Urinary bladder (tissue), 4 donors: ENCODE measurements around the gene INPP4B. TPM values are rescaled to one million over a fixed set of nuclear protein-coding genes. Genes with fewer than 3 reads are reported as not detected.
"Not testable (repeated sequence)": the region's sequence is repeated elsewhere in the genome, so short reads cannot be mapped to it uniquely, and the experiment has no call there.

Source experiments
- DNase-seq: peaks from one replicate; pipeline ENCODE4 v3.0.0-alpha.2; 2015; ENCODE audit errors: extremely low spot score
- H3K27ac ChIP-seq: one replicate; pipeline ENCODE4 v1.5.1; 2013; ENCODE audit warnings: low read depth, mild to moderate bottlenecking, moderate library complexity
- H3K36me3 ChIP-seq: one replicate; pipeline ENCODE4 v1.6.1; 2013; ENCODE audit warnings: mild to moderate bottlenecking, moderate library complexity; ENCODE audit not compliant: insufficient read depth
- H3K4me1 ChIP-seq: one replicate; pipeline ENCODE4 v1.6.1; 2013; ENCODE audit warnings: mild to moderate bottlenecking, moderate library complexity; ENCODE audit not compliant: insufficient read depth
- H3K4me3 ChIP-seq: one replicate; pipeline ENCODE4 v1.5.1; 2013; ENCODE audit warnings: low read depth, low read length
- WGBS: extraction: QIAGEN DNeasy Blood & Tissue Kit; methylation state at CpG from one replicate; pipeline ENCODE4 v1.1.7; 2013; 5-methylcytosine and 5-hydroxymethylcytosine counted together
- polyA plus RNA-seq: library from polyadenylated mRNA; stranded (reverse); fragments of 200-250 nt; gene quantifications from one replicate; pipeline ENCODE4 v1.2.3, GENCODE V29; 2013
- total RNA-seq: library from RNA; depleted of rRNA; stranded (reverse); fragments of >200 nt; gene quantifications from one replicate; pipeline ENCODE4 v1.2.3, GENCODE V29; 2014
- donor health status: healthy with polysubstance abuse.
- donor health status: healthy.

Gene INPP4B
- total and polyA plus RNA-seq, 2 donors: 4.7 to 53.9 TPM

DNA sequence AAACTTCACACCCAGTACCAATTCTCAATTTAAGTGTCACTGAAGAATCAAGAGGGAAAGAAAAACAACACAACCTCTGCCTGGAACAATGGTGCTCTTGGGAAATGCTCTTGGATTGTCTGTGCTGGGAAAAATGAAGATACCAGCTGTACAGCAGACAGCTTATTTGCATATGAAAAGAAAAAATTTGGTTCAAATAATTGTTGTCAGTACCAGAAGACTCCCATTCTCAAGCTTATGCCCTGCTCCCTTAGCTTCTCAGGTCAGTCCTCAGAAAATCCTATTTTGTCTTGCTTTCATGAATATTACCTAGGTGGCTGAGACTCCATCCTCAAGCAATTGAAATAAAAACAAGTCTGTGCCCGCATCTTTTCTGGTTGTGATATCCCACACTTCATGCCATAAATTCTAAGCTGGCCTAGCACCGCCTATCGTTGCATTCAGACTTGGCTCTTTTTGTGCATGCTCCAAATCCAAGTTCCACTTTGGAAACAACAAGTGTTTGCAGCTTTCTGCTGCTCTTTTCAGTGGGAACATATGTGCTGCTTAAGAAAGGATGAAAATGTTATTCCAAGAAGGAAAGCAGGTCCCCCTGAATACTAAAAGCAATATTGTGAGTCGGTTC, 431.6 kb downstream of the INPP4B start:
- H3K36me3 ChIP-seq: no peaks in the 10 kb centered on the region
- no peak overlapping the region for H3K27ac ChIP-seq
- no peak overlapping the region for H3K4me3 ChIP-seq
- WGBS: 77% methylated on average over 4 of the region's 4 CpGs
- no peak for DNase-seq
- H3K4me1 ChIP-seq: no peaks in the 10 kb centered on the region

DNA sequence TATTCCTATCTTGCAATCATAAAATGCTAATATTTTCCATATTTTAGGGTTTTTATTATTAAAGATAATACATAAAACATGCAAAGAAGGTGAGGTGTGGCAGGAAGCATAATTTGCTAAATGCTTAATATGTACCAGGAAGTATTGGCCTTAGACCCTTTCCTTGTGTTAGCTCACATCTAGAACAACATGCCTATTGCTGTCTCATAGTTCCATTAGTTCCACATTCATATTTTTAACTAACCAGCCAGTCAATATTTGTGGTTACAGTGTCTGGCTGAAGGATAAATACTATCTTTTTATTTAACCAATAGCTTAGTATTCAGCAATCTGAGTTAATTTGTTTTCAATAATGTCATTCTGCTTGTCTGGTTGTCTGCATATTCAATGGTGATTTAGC, 432.6 kb downstream of the INPP4B start:
- no peak overlapping the region for H3K4me3 ChIP-seq
- H3K4me1 ChIP-seq: no peaks in the 10 kb centered on the region
- no peak for DNase-seq
- H3K27ac ChIP-seq: no peak overlapping the region
- H3K36me3 ChIP-seq: no peaks in the 10 kb centered on the region

DNA sequence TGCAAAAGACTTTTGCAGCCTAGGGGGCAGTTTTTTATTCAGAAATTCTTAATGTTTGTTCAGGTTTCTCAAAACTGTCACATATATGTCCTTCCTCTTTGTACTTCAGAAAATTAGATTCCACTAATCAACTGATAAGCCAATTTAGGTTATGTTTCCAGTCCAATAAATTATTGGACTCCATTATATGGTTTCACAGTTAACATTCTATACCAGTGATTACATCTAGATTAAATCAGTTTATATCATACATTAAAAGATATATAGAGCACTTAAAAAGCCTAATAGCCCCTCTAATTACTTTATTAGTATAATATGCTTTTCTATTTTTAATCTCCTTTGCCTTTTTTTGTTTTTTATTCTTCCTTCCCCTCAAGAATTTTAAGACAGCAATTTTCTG, 434.1 kb downstream of the INPP4B start:
- no peaks in the 10 kb centered on the region for H3K36me3 ChIP-seq
- H3K4me3 ChIP-seq: no peak overlapping the region
- no peaks in the 10 kb centered on the region for H3K4me1 ChIP-seq
- DNase-seq: no peak
- no peak overlapping the region for H3K27ac ChIP-seq

DNA sequence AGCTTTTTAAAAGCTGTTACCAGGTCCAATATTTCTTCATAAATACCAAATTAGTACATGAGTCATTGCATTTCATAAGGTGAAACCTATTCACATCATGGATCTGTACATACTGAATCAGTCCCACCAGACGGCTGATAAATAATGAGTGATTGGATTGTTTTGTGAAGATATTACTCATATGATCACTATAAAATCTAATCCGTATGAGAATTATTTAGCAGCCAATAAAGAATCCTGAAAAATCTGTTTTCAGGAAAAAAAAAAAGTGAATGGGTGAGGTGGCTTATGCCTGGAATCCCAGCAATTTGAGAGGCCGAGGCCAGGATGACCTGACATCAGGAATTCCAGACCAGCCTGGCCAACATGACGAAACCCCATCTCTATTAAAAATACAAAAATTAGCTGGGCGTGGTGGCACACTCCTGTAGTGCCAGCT, 438.1 kb downstream of the INPP4B start:
- Histone ChIP-seq H3K4me1 (peaks cover under 1% of the 10 kb centered on the region), H3K4me3 (no peak overlapping the region), H3K36me3 (no peaks in the 10 kb centered on the region), H3K27ac (no peak overlapping the region)
- DNase-seq: no peak
- WGBS: 91% methylated on average over 5 of the region's 5 CpGs

DNA sequence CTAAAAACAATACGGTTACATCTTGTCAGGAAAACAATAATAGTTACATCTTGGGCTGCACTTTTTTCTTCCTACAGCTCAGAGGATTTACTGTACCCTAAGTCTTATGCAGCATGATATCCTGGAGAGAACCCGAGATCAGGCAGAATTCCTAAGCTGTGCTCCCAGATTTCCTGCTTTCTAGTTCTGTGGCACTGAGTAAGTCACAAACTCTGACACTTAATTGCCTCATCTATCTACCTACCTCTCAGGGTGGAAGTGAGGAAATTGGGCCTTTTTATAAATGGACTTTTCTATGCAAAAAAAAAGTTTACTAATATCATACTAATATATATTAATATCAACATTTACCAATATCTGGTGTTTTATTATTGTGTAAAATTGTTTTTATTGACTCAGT, 438.5 kb downstream of the INPP4B start:
- Histone ChIP-seq H3K4me3 (no peak overlapping the region), H3K27ac (no peak overlapping the region), H3K4me1 (peaks cover 2% of the 10 kb centered on the region), H3K36me3 (no peaks in the 10 kb centered on the region)
- 58% methylated on average over 2 of the region's 2 CpGs for WGBS
- DNase-seq: no peak

DNA sequence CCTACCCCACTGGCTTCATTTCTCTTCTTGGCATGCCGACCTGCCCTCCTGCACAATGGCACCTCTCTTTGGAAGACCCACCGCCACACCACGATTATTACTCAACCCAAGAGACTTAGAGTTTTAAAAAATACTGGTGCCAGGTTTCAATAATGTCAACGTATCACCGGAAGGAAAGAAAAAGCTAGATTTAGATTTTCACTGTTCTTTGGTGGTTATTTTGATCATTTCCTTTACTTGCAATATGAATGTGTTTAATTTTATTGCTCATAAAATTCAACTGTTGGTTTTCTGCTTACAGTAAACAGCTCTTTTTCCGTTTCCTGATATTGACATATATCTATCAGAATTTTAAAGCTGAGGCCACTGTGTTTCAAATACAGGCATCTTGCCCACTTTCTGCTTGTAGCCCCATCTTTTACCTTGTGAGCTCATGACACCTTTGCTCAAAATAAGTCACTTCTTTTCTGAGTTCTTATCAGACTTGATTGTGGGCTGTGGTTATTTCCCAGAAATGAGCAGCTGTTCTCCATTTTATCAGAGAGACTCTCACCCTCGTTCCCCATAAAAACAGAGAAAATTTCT, 439.1 kb downstream of the INPP4B start:
- Histone ChIP-seq H3K4me3 (no peak overlapping the region), H3K36me3 (no peaks in the 10 kb centered on the region), H3K27ac (no peak overlapping the region), H3K4me1 (peaks cover 2% of the 10 kb centered on the region)
- 66% methylated on average over 7 of the region's 7 CpGs for WGBS
- no peak for DNase-seq

DNA sequence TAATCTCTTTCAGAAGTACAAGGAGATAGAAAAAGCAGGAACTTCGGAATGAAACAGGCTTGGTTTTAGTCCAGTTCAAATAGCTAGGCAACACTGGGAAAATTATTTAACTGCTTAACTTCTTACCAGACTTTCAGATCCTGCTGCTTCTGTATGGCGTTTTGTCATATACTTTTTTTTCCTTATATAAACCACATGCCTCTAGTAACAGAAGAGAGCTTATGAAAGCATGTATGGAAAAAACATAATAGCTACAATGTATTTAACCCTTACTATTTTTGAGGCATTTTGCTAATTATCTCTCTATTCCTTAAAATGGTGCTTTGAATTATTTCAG, 439.6 kb downstream of the INPP4B start:
- DNase-seq: no peak
- Histone ChIP-seq H3K4me1 (peaks cover 2% of the 10 kb centered on the region), H3K36me3 (no peaks in the 10 kb centered on the region), H3K4me3 (no peak overlapping the region), H3K27ac (no peak overlapping the region)
- 34% methylated on average over 2 of the region's 2 CpGs for WGBS

DNA sequence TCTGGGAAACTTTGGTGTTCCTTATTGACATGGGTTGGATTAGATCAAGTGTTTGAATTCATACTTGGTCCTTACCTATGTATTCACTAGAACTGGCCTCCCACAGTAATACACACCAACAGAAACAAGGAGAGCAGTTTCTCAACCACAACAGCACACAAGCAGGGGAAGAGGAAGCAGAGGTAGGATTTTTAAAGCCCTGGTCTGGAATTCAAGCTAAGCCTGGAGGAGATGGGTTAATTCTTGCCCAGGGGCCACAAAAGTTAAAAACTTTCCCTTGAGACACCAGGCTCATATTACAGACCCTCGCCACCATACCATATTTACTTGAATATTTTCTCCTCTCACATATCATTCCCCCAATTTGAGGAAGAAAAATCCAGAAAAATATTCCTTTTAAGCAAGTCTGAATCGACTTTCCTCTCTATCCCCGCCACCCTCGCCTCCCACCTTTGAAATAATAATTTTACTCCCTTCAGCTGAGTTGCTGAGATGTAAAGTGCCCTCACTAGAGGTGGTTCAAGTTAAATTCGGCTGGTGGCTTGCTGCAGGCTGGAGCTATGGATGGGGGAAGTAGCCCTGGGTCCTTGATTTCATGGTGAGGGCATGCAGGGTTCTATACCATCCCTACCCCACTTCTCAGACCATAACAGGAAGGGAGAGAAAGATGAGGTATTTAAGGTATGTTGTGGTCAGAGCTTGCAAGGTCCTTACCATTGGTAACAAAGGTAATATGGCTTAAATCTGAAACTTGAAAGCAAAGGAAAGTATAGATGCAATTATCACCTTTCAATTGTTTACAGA, 440.2 kb downstream of the INPP4B start:
- Histone ChIP-seq H3K4me1 (peaks cover 2% of the 10 kb centered on the region), H3K4me3 (peak overlapping the region; percentile 65), H3K27ac (peak overlapping the region; percentile 68), H3K36me3 (no peaks in the 10 kb centered on the region)
- WGBS: 48% methylated on average over 5 of the region's 5 CpGs
- no peak for DNase-seq

DNA sequence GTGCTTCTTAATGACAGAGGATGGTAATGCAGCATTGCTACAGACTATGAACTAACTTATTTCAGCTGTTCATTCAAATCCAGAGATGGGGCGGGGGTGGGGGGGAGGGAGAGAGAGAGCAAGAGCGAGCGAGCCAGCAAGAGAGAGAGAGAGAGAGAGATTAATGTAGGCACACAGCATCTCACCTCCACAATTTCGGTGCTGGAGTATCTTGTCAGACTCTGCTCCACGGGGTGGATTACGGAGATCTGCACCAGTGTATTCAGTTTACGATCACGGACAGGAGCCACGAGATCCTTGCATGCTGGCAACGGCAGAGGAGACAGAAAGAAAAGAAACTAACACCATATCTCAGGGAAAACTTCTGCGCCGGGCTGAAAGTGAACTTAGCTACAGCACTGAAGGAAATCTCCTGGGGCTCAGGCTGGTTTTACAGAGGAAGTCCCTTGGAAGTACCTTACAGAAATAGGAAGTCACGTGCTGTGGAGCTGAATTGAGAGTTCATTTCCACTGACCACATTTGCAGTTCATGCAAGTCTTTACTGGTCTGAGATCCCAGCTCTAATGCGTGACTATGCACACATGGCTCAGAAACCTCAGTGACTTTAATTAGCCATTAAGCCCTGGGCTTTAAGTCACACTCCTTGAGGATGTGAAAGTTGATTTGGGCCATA, 440.9 kb downstream of the INPP4B start:
- H3K27ac ChIP-seq: peak overlapping the region; percentile 68
- peak; percentile 61 for DNase-seq
- 2% methylated on average over 14 of the region's 14 CpGs for WGBS
- peaks cover 2% of the 10 kb centered on the region for H3K4me1 ChIP-seq
- H3K36me3 ChIP-seq: no peaks in the 10 kb centered on the region
- peak overlapping the region; percentile 65 for H3K4me3 ChIP-seq

DNA sequence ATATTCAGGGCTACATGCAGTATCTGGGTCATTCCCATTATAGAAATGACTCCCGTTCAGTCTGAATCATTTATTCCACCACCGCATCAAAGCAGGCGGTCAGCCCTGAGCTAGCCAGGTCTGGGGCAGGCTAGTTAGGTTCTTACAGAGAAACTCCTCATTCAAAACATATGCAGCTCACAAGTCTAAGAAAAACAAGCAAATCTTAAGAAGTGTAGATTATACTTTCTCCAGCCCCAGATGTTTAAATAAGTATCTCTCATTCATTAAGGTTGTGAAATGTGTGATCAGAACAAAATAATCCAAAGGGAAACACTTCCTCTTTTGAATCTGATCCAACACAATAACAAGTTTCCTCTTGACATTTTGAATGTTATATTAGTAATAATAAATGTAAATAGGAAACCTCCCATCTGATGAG, 441.9 kb downstream of the INPP4B start:
- Histone ChIP-seq H3K4me3 (no peak overlapping the region), H3K36me3 (no peaks in the 10 kb centered on the region), H3K27ac (no peak overlapping the region), H3K4me1 (peaks cover 2% of the 10 kb centered on the region)
- no peak for DNase-seq
- 46% methylated on average over 3 of the region's 3 CpGs for WGBS

DNA sequence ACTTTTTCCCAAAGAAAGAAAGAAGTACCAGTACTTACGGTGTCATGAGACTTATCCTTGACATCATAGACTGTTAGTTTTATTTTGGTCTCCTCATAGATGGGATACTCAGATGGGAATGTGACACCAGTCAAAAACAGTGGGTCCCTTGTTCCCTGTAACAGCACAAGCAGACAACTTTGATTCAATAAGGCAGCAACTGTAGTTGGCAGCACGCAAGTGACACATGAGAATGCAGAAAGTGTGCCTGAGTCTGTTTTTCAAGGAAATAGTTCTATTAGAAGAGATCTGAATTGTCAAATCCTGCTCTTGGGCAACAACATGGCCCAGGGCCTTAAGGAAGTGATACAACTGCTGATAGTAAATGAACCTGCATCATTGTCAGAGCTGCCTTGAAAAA, 443.2 kb downstream of the INPP4B start:
- no peak for DNase-seq
- H3K27ac ChIP-seq: peak overlapping the region; percentile 35
- no peak overlapping the region for H3K4me3 ChIP-seq
- H3K4me1 ChIP-seq: peaks cover 2% of the 10 kb centered on the region
- H3K36me3 ChIP-seq: no peaks in the 10 kb centered on the region
- WGBS: 78% methylated on average over 2 of the region's 2 CpGs

DNA sequence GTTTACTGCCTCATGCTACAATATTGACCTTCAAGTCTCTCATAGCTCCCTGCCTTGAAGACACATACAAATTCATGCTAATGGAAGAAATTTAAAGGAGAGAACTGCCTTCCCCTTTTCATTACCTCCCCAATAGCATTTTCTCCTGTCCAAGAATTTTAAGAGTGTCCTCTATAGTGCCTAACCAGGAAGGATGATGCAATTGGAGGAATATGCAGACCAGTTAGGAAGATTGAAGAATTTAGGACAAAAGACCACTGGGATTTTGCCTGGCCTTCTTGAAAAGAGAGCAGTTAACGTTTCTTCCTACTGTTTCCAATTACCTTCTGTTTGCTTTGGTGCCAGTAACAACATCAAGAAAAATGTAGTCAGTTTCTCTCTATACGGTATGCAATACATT, 443.9 kb downstream of the INPP4B start:
- no peak for DNase-seq
- 74% methylated on average over 2 of the region's 2 CpGs for WGBS
- H3K27ac ChIP-seq: peak overlapping the region; percentile 56
- H3K4me3 ChIP-seq: peak overlapping the region; percentile 14
- H3K36me3 ChIP-seq: no peaks in the 10 kb centered on the region
- peaks cover 2% of the 10 kb centered on the region for H3K4me1 ChIP-seq

DNA sequence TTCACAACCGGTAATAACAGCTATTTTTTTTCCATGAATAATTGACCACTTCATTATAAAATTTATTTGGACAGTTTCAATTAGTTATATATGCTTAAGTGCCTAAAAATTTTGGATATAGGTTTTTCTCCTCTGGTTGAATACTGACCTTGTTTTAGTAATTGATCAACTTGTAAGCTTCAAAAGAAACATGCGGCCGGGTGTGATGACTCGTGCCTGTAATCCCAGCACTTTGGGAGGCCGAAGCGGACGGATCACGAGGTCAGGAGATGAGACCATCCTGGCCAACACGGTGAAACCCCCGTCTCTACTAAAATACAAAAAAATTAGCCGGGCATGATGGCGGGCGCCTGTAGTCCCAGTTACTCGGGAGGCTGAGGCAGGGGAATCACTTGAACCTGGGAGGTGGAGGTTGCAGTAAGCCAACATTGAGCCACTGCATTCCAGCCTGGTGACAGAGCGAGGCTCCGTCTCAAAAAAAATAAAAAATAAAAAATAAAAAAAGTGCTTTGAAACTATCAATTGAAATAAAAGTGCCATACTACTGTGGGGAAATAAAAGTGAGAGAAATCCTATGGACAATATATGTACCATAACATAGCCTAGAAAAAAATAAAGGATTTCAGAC, 448.6 kb downstream of the INPP4B start:
- not testable (repeated sequence) for DNase-seq, H3K4me3 ChIP-seq, H3K36me3 ChIP-seq, H3K4me1 ChIP-seq, H3K27ac ChIP-seq
- 93% methylated on average over 16 of the region's 16 CpGs for WGBS
